Lower leg skin (tissue), 4 donors: ENCODE data around the gene GRIN2A. TPM values are rescaled to one million over a fixed set of nuclear protein-coding genes. Genes with fewer than 3 reads are reported as not detected.

Source experiments
- DNase-seq, 2 donors: peaks; one replicate each; pipeline ENCODE4 v3.0.0-alpha.2; 2019; ENCODE audit warnings: low spot score in 2 of 2
- H3K4me3 ChIP-seq: fragments of 200-600 bp; sonication (generic); 2 replicates; pipeline ENCODE4 v1.5.1; 2017; ENCODE audit warnings: mild to moderate bottlenecking, low read depth; ENCODE audit not compliant: poor library complexity, severe bottlenecking
- CTCF ChIP-seq, 3 donors: fragments of 450-650 bp; IDR thresholded peaks; one replicate each; pipeline ENCODE4 v1.5.1; 2016; ENCODE audit warnings: antibody characterized with exemption in 3 of 3, mild to moderate bottlenecking in 3 of 3, moderate library complexity in 2 of 3
- POLR2A ChIP-seq, 2 donors: fragments of 450-650 bp; IDR thresholded peaks; one replicate each; pipeline ENCODE4 v1.6.1; 2016 to 2017; ENCODE audit warnings: antibody characterized with exemption in 2 of 2, mild to moderate bottlenecking in 1 of 2, moderate library complexity in 1 of 2
- WGBS, 2 donors: methylation state at CpG; one replicate each; pipeline ENCODE4 v1.1.5; 2018; 5-methylcytosine and 5-hydroxymethylcytosine counted together
- intact Hi-C: fragments of 100-400 bp; cut with DNase I; formaldehyde crosslinking; loops from one replicate; pipeline ENCODE4 v1.15.0; 2023; ENCODE audit warnings: low total_unique reads
- total RNA-seq, 4 donors: library from RNA; depleted of rRNA; stranded (reverse); fragments of >200 nt; gene quantifications; one replicate each; pipeline ENCODE4 v1.1.0, GENCODE V29; 2016

Gene GRIN2A
- total RNA-seq, 4 donors from 2014 or later = 0.30 to 1.7 (median 0.73) TPM

DNA sequence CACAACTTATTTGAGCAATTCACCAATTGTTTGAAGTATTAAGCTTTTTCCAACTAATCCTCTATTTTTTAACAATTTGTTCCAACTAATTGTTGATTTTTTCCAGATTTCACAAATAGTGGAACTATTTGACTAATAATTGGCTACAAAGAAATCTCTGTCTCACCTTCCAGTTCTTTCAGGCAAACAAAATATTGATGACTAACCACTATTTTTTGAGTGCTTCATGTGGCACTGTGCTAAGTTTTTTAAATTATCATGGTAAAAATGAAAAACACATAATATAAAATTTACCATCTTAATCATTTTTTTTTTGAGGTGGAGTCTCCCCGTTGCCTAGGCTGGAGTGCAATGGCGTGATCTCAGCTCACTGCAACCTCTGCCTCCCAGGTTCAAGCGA, 24.6 kb upstream of the GRIN2A start:
- no peak overlapping the region for H3K4me3 ChIP-seq
- no peak for TF ChIP-seq POLR2A (IDR thresholded peaks at IDR 0.05)
- no peak for TF ChIP-seq CTCF (IDR thresholded peaks at IDR 0.05)
- intact Hi-C loops = no loop called here
- no peak for DNase-seq
- 84 to 87% methylated on average over 3 of the region's 3 CpGs for WGBS, 2 donors

DNA sequence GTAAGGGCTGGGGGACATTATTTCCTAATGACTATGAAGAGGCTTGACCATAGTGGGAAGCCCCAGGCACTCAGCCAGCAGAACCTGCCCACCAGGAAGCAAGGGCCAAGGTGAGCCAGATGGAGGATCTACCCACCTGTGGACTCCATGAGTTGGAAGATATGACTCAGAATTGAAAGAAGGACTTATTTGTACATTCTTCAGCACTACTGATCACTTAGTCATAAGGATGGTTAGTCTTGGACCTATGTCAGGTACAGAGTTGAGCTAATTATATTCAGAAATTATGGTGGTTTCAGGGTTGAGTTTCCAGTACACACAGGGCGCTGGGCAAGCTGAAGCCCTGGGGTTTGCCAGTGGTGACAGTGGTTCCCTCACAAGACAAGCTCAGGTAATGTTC, 24.0 kb upstream of the GRIN2A start:
- intact Hi-C loops = no loop called here
- WGBS, 2 donors = 65 to 84% methylated on average over 1 of the region's 1 CpG

GRCh38 chr16:10205688-10206087, 23.5 kb upstream of the GRIN2A start:
- 83 to 90% methylated on average over 7 of the region's 7 CpGs for WGBS, 2 donors
- no peak for DNase-seq
- intact Hi-C loops = no loop called here
- H3K4me3 ChIP-seq = no peak overlapping the region
- TF ChIP-seq POLR2A (IDR thresholded peaks at IDR 0.05) (no peak), CTCF (IDR thresholded peaks at IDR 0.05) (no peak)

More for the DNA sequence above, 24.0 kb upstream of the GRIN2A start:
- TF ChIP-seq CTCF (IDR thresholded peaks at IDR 0.05) = no peak
- TF ChIP-seq POLR2A (IDR thresholded peaks at IDR 0.05) = no peak
- DNase-seq = no peak
- no peak overlapping the region for H3K4me3 ChIP-seq

GRCh38 chr16:10202649-10203048, 20.4 kb upstream of the GRIN2A start:
- H3K4me3 ChIP-seq = no peak overlapping the region
- no peak for DNase-seq
- intact Hi-C loops = no loop called here
- no peak for TF ChIP-seq POLR2A (IDR thresholded peaks at IDR 0.05)
- no peak for TF ChIP-seq CTCF (IDR thresholded peaks at IDR 0.05)
- 88 to 89% methylated on average over 1 of the region's 1 CpG for WGBS, 2 donors

DNA sequence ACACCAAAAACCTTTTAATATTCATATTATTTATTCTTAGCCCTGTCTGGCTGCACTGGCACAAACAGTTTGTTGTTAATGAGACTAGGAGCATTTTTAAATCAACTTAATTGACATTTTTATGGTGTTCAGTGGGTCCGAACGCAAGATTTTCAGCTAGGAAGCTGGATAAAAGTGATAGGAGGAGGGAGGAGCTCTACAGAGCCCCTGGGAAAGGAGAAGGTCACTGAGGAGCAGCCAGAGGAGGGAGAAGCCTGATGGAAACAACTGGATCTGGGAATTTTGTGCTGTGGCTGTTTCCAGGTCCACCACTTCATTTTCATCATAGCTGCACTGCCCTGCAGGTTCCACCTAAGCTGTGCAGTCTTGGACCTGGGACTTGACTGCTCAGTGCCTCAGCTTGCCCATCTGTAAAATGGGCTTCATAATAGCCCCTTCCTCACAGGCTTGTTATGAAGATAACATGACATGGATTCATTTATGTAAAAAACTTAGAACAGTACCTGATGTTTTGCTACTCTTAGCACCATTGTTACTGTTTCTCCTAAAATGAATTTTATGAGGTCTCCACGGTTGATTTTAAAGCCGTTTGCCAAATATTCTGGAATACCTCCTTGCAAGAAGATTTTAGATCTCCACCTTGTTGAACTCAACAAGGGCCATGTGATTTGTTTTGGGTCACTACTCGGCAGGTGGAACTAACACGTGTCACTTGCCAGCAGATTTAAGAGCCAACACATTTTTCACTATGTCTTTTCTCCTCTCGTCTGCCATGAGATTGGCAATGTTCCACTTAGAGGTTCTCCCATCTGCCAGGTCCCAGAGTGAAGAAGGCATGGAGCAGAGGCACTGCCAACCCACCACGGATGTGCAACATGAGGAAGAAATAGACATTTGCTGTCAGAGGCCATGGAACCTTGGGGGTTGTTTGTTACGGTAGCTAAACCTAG, 18.7 kb upstream of the GRIN2A start:
- WGBS, 2 donors = 62 to 76% methylated on average over 9 of the region's 9 CpGs
- TF ChIP-seq POLR2A (IDR thresholded peaks at IDR 0.05) = no peak
- DNase-seq = no peak
- intact Hi-C loops = no loop called here
- H3K4me3 ChIP-seq = no peak overlapping the region

DNA sequence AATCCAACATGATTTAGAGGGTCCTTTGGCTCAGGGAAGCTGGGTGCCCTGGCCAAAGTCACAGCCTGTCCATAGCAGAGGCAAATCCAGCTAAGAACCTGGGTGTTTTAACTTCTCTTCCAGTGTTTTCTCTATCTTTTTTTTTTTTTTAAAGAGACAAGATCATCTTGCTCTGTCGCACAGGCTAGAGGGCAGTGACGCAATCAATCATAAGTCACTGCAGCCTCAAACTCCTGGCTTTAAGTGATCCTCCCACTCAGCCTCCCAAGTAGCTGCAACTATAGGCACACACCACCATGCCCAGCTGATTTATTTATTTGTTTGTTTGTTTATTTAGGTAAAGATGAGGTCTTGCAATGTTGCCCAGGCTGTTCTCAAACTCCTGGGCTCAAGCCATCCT, 14.8 kb upstream of the GRIN2A start:
- TF ChIP-seq CTCF (IDR thresholded peaks at IDR 0.05) (no peak), POLR2A (IDR thresholded peaks at IDR 0.05) (no peak)
- intact Hi-C loops = no loop called here
- DNase-seq = no peak
- 57 to 82% methylated on average over 2 of the region's 2 CpGs for WGBS, 2 donors
- H3K4me3 ChIP-seq = no peak overlapping the region
